Smooth muscle cell (in vitro differentiated cells): ENCODE data around the gene ZBTB4. TPM values are rescaled to one million over a fixed set of nuclear protein-coding genes. Genes with fewer than 3 reads are reported as not detected.
"Not testable (repeated sequence)": the region's sequence is repeated elsewhere in the genome, so short reads cannot be mapped to it uniquely, and the experiment has no call there.

ENCODE experiments used
- DNase-seq: peaks from one replicate; lab custom pipeline; 2025; ENCODE audit not compliant: unreplicated experiment; lab: John Stamatoyannopoulos, UW
- H2AFZ ChIP-seq: fragments of 200-600 bp; sonication (generic); 2 replicates; pipeline ENCODE4 v1.6.0; 2016; ENCODE audit warnings: antibody characterized with exemption, low read depth, mild to moderate bottlenecking
- H3F3A ChIP-seq: fragments of 200-600 bp; sonication (generic); 2 replicates; pipeline ENCODE4 v1.6.0; 2017; ENCODE audit warnings: antibody characterized with exemption, low read depth
- H3K27ac ChIP-seq: fragments of 200-600 bp; sonication (generic); 2 replicates; pipeline ENCODE4 v1.5.1; 2016; ENCODE audit warnings: low read depth, mild to moderate bottlenecking
- H3K27me3 ChIP-seq: fragments of 200-600 bp; sonication (generic); 2 replicates; pipeline ENCODE4 v1.6.1; 2016; ENCODE audit warnings: low read depth, mild to moderate bottlenecking
- H3K36me3 ChIP-seq: fragments of 200-600 bp; sonication (generic); 2 replicates; pipeline ENCODE4 v1.5.1; 2016; ENCODE audit warnings: low read depth
- H3K4me1 ChIP-seq: fragments of 200-600 bp; sonication (generic); 2 replicates; pipeline ENCODE4 v1.5.1; 2016; ENCODE audit warnings: low read depth
- H3K4me2 ChIP-seq: fragments of 200-600 bp; sonication (generic); 2 replicates; pipeline ENCODE4 v1.6.0; 2016; ENCODE audit warnings: mild to moderate bottlenecking
- H3K4me3 ChIP-seq: fragments of 200-600 bp; sonication (generic); 2 replicates; pipeline ENCODE4 v1.5.1; 2016; ENCODE audit warnings: mild to moderate bottlenecking
- H3K79me2 ChIP-seq: fragments of 200-600 bp; sonication (generic); 2 replicates; pipeline ENCODE4 v1.6.0; 2016; ENCODE audit warnings: low read depth, mild to moderate bottlenecking
- H3K9ac ChIP-seq: fragments of 200-600 bp; sonication (generic); 2 replicates; pipeline ENCODE4 v1.6.0; 2016; ENCODE audit warnings: low read depth
- H3K9me3 ChIP-seq: fragments of 200-600 bp; sonication (generic); replicated peaks from 2 replicates; pipeline ENCODE4 v1.5.1; 2016; ENCODE audit warnings: low read depth
- H4K20me1 ChIP-seq: fragments of 200-600 bp; sonication (generic); 2 replicates; pipeline ENCODE4 v1.6.0; 2016; ENCODE audit warnings: low read depth
- WGBS: methylation state at CpG from one replicate; pipeline ENCODE4 v1.1.7; 2016; ENCODE audit warnings: low lambda C conversion rate; 5-methylcytosine and 5-hydroxymethylcytosine counted together
- polyA plus RNA-seq: library from polyadenylated mRNA; unstranded; fragments of >200 nt; fragmentation: Nextera tagmentation; extraction: Ambion mirVana; gene quantifications from 2 replicates; pipeline ENCODE4 v1.2.1, GENCODE V29; 2016
- total RNA-seq: library from RNA; depleted of rRNA; stranded (reverse); fragments of >200 nt; gene quantifications from 2 replicates; pipeline ENCODE4 v1.2.3, GENCODE V29; 2014
- TF ChIP-seq, protein P1 (sequence below): fragments of 200-600 bp; sonication (generic); IDR thresholded peaks from 2 replicates; pipeline ENCODE4 v1.5.1; 2017; ENCODE audit warnings: borderline replicate concordance, mild to moderate bottlenecking, antibody characterized with exemption; ENCODE audit not compliant: insufficient read depth, poor library complexity, severe bottlenecking

Gene ZBTB4
- total and polyA plus RNA-seq, 2 experiments from 2014 or later = 22.8 to 25.6 TPM

DNA sequence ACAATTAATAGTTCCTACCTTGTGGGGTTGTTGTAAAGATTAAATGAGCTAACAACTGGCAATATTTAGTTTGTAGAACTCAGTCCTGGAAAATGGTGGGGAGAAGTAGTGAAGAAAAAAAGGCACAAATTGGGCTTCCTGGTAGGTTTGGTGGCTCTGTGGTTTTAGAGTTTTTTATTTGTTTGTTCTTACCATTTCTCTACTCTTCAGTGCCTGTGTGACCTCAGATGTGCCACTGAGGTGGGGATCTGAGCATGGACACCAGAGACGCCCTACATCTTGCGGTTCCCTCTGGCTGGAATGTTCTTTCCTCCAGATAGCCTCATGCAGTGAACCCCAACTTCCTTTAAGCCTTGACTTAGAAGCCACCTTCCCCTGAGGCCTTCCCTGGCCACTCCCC is 7.7 kb downstream of the ZBTB4 start:
- Histone ChIP-seq H2AFZ (no peak overlapping the region), H3K4me3 (no peak overlapping the region), H3K9ac (no peak overlapping the region), H3K4me2 (no peak overlapping the region), H3K36me3 (no peaks in the 10 kb centered on the region), H3K27me3 (no peaks in the 10 kb centered on the region), H3F3A (peaks cover 7% of the 10 kb centered on the region), H3K79me2 (peaks cover 98% of the 10 kb centered on the region), H4K20me1 (peaks cover 100% of the 10 kb centered on the region), H3K4me1 (peaks cover 6% of the 10 kb centered on the region), H3K9me3 (no peaks in the 10 kb centered on the region), H3K27ac (no peak overlapping the region)
- 100% methylated on average over 2 of the region's 2 CpGs for WGBS
- TF ChIP-seq, protein P1, sequence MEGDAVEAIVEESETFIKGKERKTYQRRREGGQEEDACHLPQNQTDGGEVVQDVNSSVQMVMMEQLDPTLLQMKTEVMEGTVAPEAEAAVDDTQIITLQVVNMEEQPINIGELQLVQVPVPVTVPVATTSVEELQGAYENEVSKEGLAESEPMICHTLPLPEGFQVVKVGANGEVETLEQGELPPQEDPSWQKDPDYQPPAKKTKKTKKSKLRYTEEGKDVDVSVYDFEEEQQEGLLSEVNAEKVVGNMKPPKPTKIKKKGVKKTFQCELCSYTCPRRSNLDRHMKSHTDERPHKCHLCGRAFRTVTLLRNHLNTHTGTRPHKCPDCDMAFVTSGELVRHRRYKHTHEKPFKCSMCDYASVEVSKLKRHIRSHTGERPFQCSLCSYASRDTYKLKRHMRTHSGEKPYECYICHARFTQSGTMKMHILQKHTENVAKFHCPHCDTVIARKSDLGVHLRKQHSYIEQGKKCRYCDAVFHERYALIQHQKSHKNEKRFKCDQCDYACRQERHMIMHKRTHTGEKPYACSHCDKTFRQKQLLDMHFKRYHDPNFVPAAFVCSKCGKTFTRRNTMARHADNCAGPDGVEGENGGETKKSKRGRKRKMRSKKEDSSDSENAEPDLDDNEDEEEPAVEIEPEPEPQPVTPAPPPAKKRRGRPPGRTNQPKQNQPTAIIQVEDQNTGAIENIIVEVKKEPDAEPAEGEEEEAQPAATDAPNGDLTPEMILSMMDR = no peak
- DNase-seq = no peak

DNA sequence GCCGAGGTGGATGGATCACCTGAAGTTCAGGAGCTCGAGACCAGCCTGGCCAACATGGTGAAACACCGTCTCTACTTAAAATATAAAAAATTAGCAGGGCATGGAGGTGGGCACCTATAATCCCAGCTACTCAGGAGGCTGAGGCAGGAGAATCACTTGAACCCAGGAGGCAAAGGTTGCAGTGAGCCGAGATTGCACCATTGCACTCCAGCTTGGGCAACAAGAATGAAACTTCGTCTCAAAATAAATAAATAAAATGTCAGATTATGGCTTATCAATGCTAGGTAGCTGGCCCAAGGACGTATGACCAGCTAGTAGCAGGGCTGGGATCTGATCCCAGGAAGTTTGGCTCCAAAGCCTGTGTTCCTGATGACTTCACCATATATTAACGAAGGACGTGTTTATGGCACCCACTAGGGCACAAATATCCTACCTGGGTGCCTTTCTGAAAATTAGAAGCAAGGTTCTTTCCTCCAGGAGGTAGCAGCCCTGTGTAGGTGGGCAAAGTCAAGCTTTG is 8.9 kb downstream of the ZBTB4 start:
- not testable (repeated sequence) for H3K4me3 ChIP-seq, H3K9me3 ChIP-seq, H2AFZ ChIP-seq, H3K27me3 ChIP-seq, H3K36me3 ChIP-seq, DNase-seq, H3K4me1 ChIP-seq, H3K4me2 ChIP-seq, H3K27ac ChIP-seq, H3F3A ChIP-seq, H3K9ac ChIP-seq
- WGBS = 94% methylated on average over 8 of the region's 8 CpGs
- H4K20me1 ChIP-seq = peaks cover 100% of the 10 kb centered on the region
- H3K79me2 ChIP-seq = peaks cover 92% of the 10 kb centered on the region

DNA sequence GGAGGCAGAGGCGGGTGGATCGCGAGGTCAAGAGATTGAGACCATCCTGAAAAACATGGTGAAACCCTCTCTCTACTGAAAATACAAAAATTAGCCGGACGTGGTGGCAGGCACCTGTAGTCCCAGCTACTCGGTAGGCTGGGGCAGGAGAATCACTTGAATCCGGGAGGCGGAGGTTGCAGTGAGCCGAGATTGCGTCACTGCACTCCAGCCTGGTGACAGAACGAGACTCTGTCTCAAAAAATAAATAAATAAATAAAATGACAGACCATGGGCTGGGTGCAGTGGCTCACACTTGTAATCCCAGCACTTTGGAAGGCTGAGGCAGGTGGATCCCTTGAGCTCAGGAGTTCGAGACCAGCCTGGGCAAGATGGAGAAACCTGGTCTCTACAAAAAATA is 9.6 kb downstream of the ZBTB4 start:
- H3K27ac ChIP-seq, H2AFZ ChIP-seq, H3K9me3 ChIP-seq, H3K36me3 ChIP-seq, H3K4me2 ChIP-seq, DNase-seq, H3K9ac ChIP-seq, H3F3A ChIP-seq, H3K27me3 ChIP-seq, H3K4me3 ChIP-seq, H3K4me1 ChIP-seq: not testable (repeated sequence)
- H3K79me2 ChIP-seq = peaks cover 86% of the 10 kb centered on the region
- H4K20me1 ChIP-seq = peaks cover 98% of the 10 kb centered on the region
- 95% methylated on average over 12 of the region's 12 CpGs for WGBS

DNA sequence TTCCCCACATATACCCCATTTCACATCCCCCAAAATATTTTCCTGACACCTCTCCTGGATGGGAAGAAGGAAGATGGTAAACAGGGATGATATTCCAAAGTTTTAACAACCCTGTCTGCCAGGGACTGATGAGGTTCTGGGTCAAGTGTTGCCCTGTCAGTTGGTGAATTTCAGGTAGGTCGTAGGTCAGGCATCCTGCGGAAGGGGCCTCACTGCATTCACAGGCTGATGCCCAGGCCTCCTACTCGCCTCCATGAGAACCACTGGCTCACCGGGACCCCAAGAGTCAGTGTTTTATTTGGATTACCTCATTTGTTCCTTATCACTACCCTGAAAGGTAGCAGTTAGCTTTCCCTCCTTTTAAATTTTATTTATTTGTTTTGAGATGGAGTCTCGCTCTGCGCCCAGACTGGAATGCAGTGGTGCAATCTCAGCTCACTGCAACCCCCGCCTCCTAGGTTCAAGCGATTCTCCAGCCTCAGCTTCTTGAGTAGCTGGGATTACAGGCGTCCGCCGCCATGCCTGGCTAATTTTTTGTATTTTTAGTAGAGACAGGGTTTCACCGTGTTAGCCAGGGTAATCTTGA is 10.5 kb downstream of the ZBTB4 start:
- H3K36me3 ChIP-seq = no peaks in the 10 kb centered on the region
- H4K20me1 ChIP-seq = peaks cover 93% of the 10 kb centered on the region
- H3K4me3 ChIP-seq = no peak overlapping the region
- no peaks in the 10 kb centered on the region for H3K9me3 ChIP-seq
- H2AFZ ChIP-seq = no peak overlapping the region
- H3K4me2 ChIP-seq = no peak overlapping the region
- no peak for DNase-seq
- TF ChIP-seq, protein P1 = no peak
- no peaks in the 10 kb centered on the region for H3F3A ChIP-seq
- H3K9ac ChIP-seq = no peak overlapping the region
- no peak overlapping the region for H3K27ac ChIP-seq
- H3K4me1 ChIP-seq = no peaks in the 10 kb centered on the region
- H3K79me2 ChIP-seq = peaks cover 77% of the 10 kb centered on the region
- no peaks in the 10 kb centered on the region for H3K27me3 ChIP-seq
- 82% methylated on average over 12 of the region's 12 CpGs for WGBS
